ENCODE measurements around the gene C1orf35. TPM values are rescaled to one million over a fixed set of nuclear protein-coding genes. Genes with fewer than 3 reads are reported as not detected.
A peak's percentile ranks its signal among the peaks of the same experiment; 100 is the strongest.

The C1orf35 gene
- total RNA-seq, 1 experiment from 2014 or later = 31.7 TPM

- peak; percentile 94 for DNase-seq (ENCODE audit: low spot score)
Observed at GRCh38 chr1:228109073-228109961, 6.2 kb upstream of the C1orf35 start, which contains the start of gene MRPL55. MRPL55 (minus strand) TSS chr1:228109299; CDS start chr1:228108260, 1,039 bp downstream.

GRCh38 chr1:228108742-228109072, 5.6 kb upstream of the C1orf35 start:
- no peak for DNase-seq (ENCODE audit: low spot score)

GRCh38 chr1:228108055-228108690, 5.0 kb upstream of the C1orf35 start:
- no peak for DNase-seq (ENCODE audit: low spot score)

DNA sequence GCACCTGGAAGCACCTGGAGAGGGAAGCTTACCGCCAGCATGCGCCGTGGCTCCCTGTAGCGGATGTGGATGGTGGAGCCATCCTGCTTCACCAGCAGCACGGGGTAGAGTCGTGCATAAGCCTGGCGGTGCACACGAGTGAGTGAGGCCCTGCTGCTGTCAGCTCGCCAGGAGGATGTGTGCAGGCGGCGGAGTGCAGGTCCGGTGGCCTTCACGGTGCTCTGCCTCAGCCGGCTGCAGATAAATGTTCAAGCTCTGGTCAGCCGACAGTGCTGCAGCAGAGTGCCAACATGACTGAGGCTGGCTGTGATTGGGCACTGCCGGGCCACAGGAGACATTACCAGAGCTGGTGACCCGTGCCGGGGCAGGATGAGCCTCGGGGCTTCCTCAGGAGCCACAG, 4.5 kb upstream of the C1orf35 start:
- DNase-seq (ENCODE audit: low spot score) = no peak

DNA sequence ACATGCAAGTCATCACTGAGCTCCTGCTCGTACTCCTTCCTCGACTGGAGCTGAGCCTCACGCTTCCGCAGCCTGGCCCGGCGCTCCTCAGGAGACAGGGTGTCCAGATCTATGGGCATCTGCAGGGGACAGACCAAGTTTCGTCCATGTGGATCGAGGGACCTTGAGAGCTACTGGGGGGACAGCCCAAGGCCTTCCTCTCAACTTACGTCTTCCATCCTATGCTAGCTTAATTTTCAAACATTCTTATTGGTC, 3.6 kb upstream of the C1orf35 start:
- no peak for DNase-seq (ENCODE audit: low spot score)

GRCh38 chr1:228105996-228106799, 3.1 kb upstream of the C1orf35 start:
- DNase-seq (ENCODE audit: low spot score) = no peak

DNA sequence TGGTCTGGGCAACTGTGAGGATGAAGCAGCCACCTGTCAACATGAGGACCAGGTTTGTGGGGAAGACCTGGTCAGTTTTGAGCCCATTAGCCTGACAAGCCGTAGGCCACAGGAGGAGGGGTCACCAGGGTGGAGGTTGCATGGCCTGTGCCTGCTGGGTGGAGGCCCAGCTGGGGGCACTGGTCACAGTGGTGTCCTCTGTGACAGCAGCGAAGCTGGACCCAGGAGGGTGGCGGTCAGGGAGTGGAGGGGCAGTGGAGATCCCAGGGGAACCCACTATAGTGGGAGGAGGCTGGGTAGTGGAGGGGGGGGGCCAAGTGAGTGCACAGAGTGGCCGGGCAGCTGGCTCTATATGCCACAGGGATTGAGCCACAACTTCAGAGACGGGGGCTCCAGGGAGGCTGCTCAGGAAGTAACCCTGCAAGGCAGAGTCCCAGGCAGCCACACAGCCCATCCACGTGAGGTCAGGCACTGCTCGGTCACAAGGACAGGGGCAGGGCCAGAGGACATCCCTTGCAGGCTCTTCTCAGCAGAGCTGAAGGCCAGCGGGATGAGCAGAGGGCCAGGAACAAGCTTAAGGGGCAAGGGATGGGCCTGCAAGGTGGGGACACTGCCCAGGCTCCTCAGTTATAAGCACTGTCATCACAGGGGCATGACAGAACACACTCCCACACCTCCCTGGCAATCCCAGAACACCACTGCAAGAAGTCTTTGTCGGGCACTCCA, 2.3 kb upstream of the C1orf35 start:
- no peak for DNase-seq (ENCODE audit: low spot score)

DNA sequence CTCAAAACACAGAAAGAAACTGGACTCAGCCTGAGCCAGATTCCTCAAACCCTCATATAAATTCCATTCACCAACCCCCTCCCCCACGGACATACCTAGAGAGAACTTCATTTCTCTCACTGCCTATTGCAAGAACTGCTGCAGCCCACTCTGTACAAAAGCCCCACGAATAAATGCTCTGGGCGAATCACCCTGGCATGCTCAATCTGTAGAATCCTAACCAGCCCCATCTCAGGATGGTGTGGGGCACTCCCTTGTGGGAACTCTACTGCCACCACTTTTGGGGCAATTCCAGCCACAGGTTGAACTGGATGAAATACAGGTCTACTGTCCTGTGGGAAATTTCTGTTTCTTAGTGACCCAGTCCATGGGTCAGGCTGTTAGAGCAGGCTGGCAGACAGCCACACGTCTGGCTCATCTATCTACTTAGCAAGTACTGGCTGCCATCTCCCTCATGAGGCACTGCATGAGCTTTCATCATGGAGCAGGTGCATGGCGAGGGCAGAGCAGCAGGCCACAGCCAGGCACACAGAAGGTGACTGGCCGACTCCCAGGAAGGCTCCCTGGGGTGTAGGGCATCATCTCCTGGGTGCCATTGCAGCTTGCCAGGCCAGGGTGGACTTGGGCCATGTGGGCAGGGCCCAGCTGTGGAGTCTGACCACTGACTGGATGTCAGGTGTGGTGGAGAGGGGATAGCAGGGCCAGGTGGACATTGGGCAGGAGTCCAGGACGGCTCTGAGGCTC, 1.6 kb upstream of the C1orf35 start:
- no peak for DNase-seq (ENCODE audit: low spot score)

DNA sequence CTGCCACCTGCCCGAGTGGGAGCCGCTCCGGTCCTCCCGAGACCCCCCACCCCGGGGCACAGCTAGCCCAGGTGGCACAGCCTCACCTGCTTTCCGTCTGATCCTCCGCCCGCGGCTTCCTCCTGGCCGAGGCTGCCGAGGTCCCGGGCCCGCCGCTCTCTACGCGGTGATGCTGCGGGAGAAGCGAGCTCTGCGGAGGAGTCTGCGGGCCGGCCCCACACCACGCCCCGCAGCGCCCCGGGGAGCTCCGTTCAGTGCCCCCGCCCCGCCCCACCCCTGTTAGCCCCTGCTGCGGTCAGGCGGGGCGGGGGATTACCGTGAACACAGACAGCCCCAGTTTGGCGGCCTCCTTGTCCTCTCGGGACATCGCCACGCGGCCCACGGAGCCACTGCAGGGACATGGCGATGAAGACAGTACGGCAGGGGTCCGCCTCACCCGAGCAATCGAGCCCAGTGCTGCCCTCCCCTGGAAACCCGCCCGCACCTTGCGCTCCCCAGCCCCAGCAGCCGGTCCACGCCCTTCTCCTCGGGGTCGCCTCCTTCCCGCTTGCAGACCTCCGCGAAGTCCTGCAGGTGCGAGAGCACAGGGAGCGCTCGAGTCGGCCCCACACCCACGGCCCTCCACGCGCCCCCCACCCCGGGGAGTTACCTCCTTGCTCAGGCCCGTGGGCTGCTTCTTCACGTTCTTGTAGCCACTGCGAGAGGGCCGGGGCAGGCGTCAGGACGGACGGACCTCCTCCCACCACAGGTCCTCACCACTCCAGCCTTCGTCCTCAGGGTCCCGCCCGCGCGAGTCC, 933 bp downstream of the C1orf35 start:
- no peak for DNase-seq (ENCODE audit: low spot score)

DNA sequence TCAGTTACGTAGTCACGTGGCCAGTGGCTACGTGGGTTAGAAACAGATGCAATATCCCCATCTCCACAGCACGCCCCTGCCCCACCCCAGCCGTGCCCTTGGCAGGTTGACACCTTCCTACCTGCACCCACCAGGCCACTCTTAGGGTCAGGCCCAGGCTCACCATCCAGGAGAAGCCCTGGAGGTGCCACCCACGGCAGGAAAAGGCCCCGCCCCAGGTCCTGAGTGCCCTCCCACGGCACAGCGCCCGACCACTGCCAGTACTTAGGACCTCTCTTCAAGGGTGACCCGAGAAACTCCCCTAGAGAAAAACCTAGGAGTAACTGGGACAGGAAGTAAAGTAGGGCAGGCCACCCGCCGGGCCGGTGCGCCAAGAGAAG, 1.5 kb downstream of the C1orf35 start:
- no peak for DNase-seq (ENCODE audit: low spot score)

DNA sequence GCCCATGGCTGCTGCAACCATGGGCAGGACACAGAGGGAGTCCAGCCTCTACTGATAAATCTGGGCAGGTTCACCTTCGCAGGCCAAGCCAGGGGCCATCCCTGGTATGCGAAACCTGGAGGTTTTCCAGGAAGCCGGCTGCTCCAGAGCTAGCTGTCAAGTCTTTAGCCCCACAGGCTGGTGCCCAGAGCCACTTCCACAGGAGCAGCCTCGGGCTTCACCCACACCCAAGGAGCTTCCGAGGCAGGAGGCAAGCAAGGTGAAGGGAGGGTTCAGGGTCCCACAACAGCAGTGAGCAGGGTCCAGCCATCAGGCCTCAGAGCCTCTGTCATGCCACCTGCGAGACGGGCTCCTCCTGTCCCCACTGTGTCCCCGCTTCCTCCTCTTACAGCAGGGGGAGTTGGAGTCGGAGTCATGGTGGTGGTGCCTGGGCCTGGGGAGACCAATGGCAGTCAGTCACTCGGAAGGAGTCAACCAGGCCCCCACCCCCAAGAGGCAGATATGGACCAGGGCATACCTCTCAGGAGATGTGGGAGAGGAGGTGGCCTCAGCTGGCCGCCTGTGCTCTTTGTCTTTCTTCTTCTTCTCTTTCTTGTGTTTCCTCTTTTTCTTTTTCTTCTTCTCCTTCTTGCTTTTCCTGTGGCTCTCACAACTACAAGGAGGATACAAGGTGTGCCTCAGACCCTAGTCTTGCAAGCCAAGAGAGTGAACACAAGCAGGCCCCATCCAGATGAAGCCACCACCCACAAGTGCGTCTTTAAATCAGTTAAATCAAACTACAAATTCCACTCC, 2.1 kb downstream of the C1orf35 start:
- no peak for DNase-seq (ENCODE audit: low spot score)

- no peak for DNase-seq (ENCODE audit: low spot score)
Observed at GRCh38 chr1:228099331-228099732, 3.8 kb downstream of the C1orf35 start.

DNA sequence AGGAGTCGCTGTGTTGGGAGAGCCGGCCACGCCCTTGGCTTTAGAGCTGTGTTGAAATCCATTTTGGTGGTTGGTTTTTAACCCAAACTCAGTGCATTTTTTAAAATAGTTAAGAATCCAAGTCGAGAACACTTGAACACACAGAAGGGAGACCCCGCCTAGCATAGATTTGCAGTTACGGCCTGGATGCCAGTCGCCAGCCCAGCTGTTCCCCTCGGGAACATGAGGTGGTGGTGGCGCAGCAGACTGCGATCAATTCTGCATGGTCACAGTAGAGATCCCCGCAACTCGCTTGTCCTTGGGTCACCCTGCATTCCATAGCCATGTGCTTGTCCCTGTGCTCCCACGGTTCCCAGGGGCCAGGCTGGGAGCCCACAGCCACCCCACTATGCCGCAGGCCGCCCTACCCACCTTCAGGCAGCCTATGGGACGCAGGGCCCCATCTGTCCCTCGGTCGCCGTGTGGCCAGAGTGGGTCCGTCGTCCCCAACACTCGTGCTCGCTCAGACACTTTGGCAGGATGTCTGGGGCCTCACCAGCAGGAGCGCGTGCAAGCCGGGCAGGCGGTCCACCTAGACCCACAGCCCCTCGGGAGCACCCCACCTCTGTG, 4.7 kb downstream of the C1orf35 start:
- no peak for DNase-seq (ENCODE audit: low spot score)

- DNase-seq (ENCODE audit: low spot score) = no peak
Observed at GRCh38 chr1:228097333-228098081, 5.6 kb downstream of the C1orf35 start.

- no peak for DNase-seq (ENCODE audit: low spot score)
Observed at GRCh38 chr1:228096416-228097332, 6.5 kb downstream of the C1orf35 start.

DNA sequence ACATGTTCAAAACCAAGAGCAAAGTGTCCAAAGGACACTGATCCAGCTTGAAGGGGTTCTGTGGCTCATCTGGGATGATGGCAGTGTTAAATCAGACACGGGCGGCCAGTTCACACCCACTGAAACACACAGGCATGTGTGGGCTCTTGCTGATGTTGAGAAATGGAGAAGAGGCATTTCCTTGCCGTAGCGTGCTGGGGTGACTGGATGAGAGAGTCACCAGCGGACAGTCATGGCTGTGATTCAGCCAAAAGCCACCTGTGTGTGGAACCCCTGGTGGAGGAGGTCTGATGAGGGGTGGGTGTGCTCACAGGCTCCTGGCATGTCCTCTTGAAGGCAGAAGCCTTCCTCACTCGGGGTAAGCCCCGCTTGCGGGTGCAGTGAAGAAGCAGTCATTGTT, 7.2 kb downstream of the C1orf35 start:
- DNase-seq (ENCODE audit: low spot score) = no peak

DNA sequence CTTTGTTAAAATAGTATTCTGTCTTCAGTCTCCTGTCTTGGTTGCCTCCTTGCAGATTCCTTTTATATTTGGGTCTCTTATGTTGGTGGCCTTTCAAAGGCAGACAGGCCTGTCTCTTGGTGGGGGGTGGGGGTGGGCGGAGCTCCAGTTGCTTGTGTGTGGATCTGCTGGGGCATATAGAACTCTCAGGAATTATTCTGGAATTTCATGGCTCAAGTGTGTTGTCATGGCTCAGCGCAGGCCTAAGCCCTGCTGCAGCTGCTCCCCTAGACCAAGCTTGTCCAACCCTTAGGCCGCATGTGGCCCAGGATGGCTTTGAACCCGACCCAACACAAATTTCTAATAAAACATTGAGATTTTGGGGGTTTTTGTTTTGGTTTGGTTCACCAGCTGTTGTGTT, 8.0 kb downstream of the C1orf35 start:
- DNase-seq (ENCODE audit: low spot score) = no peak

Measured in A172 (cell line).